Fibroblast of peridontal ligament (primary cell): ENCODE measurements around the gene DNAAF1.
"Not testable (repeated sequence)": the region's sequence is repeated elsewhere in the genome, so short reads cannot be mapped to it uniquely, and the experiment has no call there.

Experiments
- DNase-seq: peaks from one replicate; pipeline ENCODE4 v3.0.0-alpha.2; 2010; ENCODE audit errors: extremely low read depth

The DNAAF1 gene

GRCh38 chr16:84183911-84184591 lies 38.9 kb downstream of the DNAAF1 start:
- peak; percentile 24 for DNase-seq

GRCh38 chr16:84184775-84185174 lies 39.7 kb downstream of the DNAAF1 start:
- no peak for DNase-seq

DNA sequence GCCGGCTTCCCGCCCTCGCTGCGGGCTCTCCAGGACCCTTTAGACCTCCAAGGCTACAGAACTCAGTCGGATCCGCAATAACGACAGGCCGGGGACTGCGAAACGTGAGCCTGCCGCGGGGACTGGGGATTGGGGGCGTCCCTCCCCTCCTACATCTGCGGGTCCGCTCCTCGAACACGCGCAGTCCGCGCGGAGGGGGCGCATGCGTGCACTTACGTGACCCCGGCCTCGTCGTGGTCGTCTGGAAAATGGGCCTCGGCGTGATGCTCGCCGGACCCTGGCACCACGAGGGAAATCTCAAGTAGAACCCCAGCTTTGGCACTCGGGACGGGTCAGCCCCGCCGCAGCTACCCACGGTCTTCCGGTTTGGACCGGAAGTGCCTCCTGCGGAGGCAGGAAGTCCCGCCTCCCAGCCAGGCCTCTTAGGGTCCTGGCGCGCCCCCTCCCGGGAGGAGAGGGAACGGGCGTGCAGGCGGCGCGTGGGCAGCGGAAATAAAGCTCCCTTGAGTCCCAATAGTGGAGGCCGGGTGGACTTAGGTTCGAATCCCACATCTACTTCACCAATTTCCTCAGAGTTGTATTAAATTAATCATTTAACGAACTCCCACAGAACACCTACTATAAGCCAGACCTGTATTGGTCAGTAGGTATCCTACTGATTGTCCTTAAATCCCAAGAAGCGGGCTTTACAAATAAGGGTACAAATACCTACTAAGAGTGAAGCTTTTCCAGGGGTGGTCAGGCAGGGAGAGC lies 41.8 kb downstream of the DNAAF1 start, which contains the start of gene TAF1C:
TSS of gene TAF1C (minus strand) at position 373 of the 753 bp plus-strand sequence. CDS start 2,069 bp downstream, outside the sequence.
- peak; percentile 92 for DNase-seq

- no peak for DNase-seq
Measured at GRCh38 chr16:84190731-84191388, 45.8 kb downstream of the DNAAF1 start, which contains the start of gene ADAD2. Gene ADAD2 (plus strand): TSS chr16:84191157. CDS start chr16:84191231, 74 bp downstream.

DNA sequence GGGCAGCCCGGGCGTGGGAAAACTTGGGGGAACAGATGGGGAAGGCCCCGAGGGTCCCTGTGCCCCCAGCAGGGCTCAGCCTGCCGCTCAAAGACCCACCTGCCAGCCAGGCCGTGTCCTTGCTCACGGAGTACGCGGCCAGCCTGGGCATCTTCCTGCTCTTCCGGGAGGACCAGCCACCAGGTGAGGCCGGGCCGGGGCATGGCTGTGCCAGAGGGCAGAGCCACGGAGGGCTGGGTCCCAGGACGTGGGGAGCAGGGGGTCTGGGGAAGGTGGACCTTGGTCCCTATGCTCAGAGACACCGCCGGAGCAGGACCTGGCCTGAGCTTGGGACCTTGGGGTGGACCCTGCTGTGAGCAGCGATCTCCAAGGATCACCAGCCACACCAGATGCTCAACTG lies 46.4 kb downstream of the DNAAF1 start:
- DNase-seq: no peak

DNA sequence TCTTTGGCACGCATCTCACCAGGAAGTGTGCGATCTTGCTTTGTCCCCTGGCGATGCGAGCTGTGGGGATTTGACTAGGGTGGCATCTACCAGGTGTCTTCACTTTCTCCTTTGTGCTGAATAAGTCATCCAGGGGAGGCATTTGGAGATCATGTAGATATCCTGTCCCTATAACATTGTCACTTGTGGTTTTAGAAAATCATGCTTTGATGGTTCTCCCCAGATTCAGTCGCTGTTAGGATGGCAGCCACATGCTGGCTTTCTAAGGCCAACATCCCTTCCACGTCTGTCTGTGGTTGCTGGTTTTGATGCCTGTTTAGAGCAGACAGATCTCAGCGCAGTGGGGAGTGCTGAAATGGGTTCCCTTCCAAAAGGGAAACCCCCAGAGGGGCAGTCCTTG lies 48.4 kb downstream of the DNAAF1 start:
- no peak for DNase-seq

GRCh38 chr16:84194018-84194417 lies 48.9 kb downstream of the DNAAF1 start:
- DNase-seq: no peak

GRCh38 chr16:84194470-84195200 lies 49.5 kb downstream of the DNAAF1 start:
- DNase-seq: no peak

GRCh38 chr16:84195201-84196093 lies 50.3 kb downstream of the DNAAF1 start:
- no peak for DNase-seq

GRCh38 chr16:84196101-84196500 lies 51.0 kb downstream of the DNAAF1 start:
- DNase-seq: no peak

- DNase-seq: no peak
Measured at GRCh38 chr16:84196727-84197394, 51.8 kb downstream of the DNAAF1 start.

DNA sequence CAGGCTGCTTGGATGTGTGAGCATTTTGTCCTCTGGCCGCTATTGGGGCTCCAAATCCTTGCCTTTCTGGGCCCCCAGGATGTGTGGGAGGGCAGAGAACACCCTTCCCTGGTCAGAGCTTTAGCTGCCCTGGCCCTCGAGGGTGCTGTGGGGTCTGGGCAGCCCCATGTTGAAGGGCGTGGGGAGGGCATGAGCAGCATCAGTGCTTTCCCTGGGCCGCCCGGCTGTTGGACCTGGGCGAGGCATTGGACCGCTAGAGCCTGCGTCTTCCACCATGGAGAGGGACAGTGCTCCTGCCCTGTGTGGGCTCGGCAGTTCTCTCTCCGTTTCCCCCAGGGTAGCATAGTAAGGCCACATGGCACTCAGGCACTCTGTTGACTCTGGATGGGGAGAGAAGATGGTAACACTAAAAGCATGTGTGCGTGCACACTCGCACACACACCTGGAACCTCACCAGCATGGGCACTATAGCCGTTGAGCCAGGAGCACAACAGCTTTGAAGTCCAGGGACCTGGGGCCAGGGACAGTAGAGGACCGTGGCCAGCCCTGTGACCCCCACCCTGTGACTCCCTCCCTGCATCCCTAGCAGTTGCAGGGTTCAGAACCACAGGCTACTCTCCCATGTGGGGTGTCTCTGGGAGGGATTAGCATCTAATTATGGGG lies 52.5 kb downstream of the DNAAF1 start:
- no peak for DNase-seq

GRCh38 chr16:84198401-84198800 lies 53.3 kb downstream of the DNAAF1 start:
- DNase-seq: peak; percentile 85

DNA sequence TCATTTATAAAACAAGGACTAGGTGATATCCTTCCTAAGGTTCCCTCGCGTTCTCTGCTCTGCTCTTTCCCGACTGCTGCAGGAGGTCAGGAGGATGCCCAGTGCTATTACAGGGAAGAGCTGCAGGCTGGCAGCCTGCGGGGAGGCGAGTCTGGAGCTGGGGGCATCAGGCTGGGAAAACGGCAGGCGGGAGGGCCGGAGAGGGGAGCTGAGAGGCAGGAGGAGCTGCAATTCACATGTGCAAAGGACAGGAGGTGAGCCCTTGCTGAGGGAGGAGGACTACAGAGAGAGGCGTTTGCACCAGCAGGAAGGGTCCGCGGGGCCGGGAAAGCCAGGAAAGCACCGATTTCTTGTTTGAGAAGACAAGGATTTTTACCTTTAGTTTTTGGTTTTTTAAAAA lies 54.0 kb downstream of the DNAAF1 start:
- no peak for DNase-seq

DNA sequence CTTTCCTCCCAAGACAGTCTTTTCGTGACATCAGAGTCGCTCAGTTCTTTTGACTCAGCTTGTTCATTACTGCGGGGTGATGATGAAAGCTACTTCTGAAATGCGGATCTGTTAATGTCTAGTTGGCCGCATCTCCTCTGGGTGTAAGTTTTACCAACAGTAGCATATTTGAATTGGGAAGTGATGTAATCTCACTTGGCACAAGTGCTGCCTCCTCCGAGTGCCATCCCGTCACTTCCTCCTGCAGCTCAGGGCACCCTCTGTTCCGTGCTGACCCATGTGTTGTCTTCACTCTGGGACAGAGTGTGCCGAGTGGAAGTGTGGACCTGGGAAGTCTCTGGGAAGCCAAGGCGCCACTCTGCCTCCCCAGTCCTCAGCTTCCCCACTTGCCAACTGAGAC lies 54.8 kb downstream of the DNAAF1 start:
- DNase-seq: no peak

GRCh38 chr16:84204551-84204950 lies 59.4 kb downstream of the DNAAF1 start:
- DNase-seq: not testable (repeated sequence)

DNA sequence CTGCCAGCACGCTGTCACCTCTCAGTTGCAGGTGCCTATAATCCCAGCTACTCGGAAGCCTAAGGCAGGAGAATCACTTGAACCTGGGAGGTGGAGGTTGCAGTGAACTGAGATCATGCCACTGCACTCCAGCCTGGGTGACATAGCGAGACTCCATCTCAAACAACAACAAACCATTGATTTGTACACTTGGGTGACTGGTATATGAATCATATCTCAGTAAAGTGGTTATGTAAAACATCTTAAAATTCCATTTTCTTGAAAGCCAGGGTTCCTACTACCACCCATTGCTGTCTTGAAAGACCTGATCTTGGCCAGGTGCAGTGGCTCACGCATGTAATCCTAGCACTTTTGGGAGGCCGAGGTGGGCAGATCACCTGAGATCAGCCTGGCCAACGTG lies 60.0 kb downstream of the DNAAF1 start:
- peak; percentile 21 for DNase-seq

- no peak for DNase-seq
Measured at GRCh38 chr16:84205976-84206691, 61.0 kb downstream of the DNAAF1 start.

GRCh38 chr16:84207251-84207650 lies 62.1 kb downstream of the DNAAF1 start:
- no peak for DNase-seq
